ENCODE measurements around the gene VPS13D. TPM values are rescaled to one million over a fixed set of nuclear protein-coding genes. Genes with fewer than 3 reads are reported as not detected.

VPS13D gene
- total and polyA plus RNA-seq, 4 donors: 10.2 to 68.3 (median 12.6) TPM

DNA sequence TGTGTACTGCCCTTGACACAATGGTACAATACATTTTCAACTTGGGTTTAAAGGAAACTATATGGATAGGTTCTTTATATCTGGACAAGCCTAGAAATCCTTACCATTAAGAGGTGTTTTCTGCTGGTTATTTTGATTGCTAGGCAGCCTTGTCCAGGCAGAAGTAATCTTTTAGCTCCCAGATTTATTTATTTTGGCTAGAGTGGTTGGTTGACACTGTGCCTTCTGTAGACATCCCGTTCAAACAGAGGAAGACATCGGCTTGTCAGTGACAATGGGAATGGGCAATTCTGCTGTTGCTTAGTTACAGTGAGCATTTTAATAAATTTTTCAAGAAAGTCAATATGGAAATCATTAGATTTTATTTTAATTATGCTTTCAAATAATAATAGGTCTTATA is 138.8 kb downstream of the VPS13D start:
- Histone ChIP-seq H3K27me3 (ENCODE audit: control insufficient read depth in 4 of 4, insufficient read depth in 4 of 4, low read length in 3 of 4) (no peaks in the 10 kb centered on the region), H3K4me3 (ENCODE audit: low read depth in 1 of 3, low read length in 3 of 3) (no peak overlapping the region), H3K9ac (ENCODE audit: low read depth in 1 of 2, low read length in 2 of 2) (no peak overlapping the region), H3K36me3 (ENCODE audit: control insufficient read depth in 4 of 4, insufficient read depth in 3 of 4, low read depth in 1 of 4, low read length in 3 of 4) (peaks cover 0 to 13% (median 7%) of the 10 kb centered on the region in 4 donors), H3K27ac (ENCODE audit: low read depth in 1 of 2, low read length in 2 of 2) (no peak overlapping the region), H3K4me1 (ENCODE audit: control insufficient read depth in 4 of 4, insufficient read depth in 4 of 4, low read length in 3 of 4) (peaks cover 0 to 8% (median 2%) of the 10 kb centered on the region in 4 donors), H3K9me3 (ENCODE audit: control insufficient read depth in 4 of 4, low read length in 3 of 4) (no peaks in the 10 kb centered on the region)
- 25% methylated on average over 2 of the region's 2 CpGs for WGBS
- TF ChIP-seq SP1 (IDR thresholded peaks at IDR 0.05) (no peak), FOXA1 (IDR thresholded peaks at IDR 0.05) (peak; percentile 13), GABPA (IDR thresholded peaks at IDR 0.05 in 1 of 2, conservative IDR thresholded peaks at IDR 0.05 in 1 of 2) (no peak), REST (IDR thresholded peaks at IDR 0.05) (no peak), RXRA (IDR thresholded peaks at IDR 0.05) (peak in 1 of 2 donors; percentile 23), EGR1 (IDR thresholded peaks at IDR 0.05; ENCODE audit: low read depth in 2 of 2) (no peak), RAD21 (IDR thresholded peaks at IDR 0.05) (peak in 1 of 2 donors; percentile 31), YY1 (IDR thresholded peaks at IDR 0.05) (no peak), HNF4A (conservative IDR thresholded peaks at IDR 0.05) (peak; percentile 21 to 31), NR2F2 (IDR thresholded peaks at IDR 0.05) (no peak), HNF4G (IDR thresholded peaks at IDR 0.05) (no peak)
- TF ChIP-seq, protein P1, sequence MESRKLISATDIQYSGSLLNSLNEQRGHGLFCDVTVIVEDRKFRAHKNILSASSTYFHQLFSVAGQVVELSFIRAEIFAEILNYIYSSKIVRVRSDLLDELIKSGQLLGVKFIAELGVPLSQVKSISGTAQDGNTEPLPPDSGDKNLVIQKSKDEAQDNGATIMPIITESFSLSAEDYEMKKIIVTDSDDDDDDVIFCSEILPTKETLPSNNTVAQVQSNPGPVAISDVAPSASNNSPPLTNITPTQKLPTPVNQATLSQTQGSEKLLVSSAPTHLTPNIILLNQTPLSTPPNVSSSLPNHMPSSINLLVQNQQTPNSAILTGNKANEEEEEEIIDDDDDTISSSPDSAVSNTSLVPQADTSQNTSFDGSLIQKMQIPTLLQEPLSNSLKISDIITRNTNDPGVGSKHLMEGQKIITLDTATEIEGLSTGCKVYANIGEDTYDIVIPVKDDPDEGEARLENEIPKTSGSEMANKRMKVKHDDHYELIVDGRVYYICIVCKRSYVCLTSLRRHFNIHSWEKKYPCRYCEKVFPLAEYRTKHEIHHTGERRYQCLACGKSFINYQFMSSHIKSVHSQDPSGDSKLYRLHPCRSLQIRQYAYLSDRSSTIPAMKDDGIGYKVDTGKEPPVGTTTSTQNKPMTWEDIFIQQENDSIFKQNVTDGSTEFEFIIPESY (IDR thresholded peaks at IDR 0.05): no peak
- TF ChIP-seq, protein P2, sequence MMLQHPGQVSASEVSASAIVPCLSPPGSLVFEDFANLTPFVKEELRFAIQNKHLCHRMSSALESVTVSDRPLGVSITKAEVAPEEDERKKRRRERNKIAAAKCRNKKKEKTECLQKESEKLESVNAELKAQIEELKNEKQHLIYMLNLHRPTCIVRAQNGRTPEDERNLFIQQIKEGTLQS (IDR thresholded peaks at IDR 0.05): no peak
- TF ChIP-seq, protein P3, sequence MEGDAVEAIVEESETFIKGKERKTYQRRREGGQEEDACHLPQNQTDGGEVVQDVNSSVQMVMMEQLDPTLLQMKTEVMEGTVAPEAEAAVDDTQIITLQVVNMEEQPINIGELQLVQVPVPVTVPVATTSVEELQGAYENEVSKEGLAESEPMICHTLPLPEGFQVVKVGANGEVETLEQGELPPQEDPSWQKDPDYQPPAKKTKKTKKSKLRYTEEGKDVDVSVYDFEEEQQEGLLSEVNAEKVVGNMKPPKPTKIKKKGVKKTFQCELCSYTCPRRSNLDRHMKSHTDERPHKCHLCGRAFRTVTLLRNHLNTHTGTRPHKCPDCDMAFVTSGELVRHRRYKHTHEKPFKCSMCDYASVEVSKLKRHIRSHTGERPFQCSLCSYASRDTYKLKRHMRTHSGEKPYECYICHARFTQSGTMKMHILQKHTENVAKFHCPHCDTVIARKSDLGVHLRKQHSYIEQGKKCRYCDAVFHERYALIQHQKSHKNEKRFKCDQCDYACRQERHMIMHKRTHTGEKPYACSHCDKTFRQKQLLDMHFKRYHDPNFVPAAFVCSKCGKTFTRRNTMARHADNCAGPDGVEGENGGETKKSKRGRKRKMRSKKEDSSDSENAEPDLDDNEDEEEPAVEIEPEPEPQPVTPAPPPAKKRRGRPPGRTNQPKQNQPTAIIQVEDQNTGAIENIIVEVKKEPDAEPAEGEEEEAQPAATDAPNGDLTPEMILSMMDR (IDR thresholded peaks at IDR 0.05; ENCODE audit: low read depth, low read length, missing input control): no peak
- TF ChIP-seq, protein P4, sequence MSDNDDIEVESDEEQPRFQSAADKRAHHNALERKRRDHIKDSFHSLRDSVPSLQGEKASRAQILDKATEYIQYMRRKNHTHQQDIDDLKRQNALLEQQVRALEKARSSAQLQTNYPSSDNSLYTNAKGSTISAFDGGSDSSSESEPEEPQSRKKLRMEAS (IDR thresholded peaks at IDR 0.05): no peak
- DNase-seq (ENCODE audit: low spot score): no peak

- H3K27ac ChIP-seq (ENCODE audit: low read depth in 1 of 2, low read length in 2 of 2): no peak overlapping the region
- peaks cover under 1 to 15% (median 8%) of the 10 kb centered on the region in 4 donors for H3K36me3 ChIP-seq (ENCODE audit: control insufficient read depth in 4 of 4, insufficient read depth in 3 of 4, low read depth in 1 of 4, low read length in 3 of 4)
- WGBS: 96% methylated on average over 6 of the region's 6 CpGs
- peaks cover 0 to 8% (median 2%) of the 10 kb centered on the region in 4 donors for H3K4me1 ChIP-seq (ENCODE audit: control insufficient read depth in 4 of 4, insufficient read depth in 4 of 4, low read length in 3 of 4)
- no peak overlapping the region for H3K9ac ChIP-seq (ENCODE audit: low read depth in 1 of 2, low read length in 2 of 2)
- H3K4me3 ChIP-seq (ENCODE audit: low read depth in 1 of 3, low read length in 3 of 3): no peak overlapping the region
- H3K27me3 ChIP-seq (ENCODE audit: control insufficient read depth in 4 of 4, insufficient read depth in 4 of 4, low read length in 3 of 4): no peaks in the 10 kb centered on the region
- DNase-seq (ENCODE audit: low spot score): no peak
- H3K9me3 ChIP-seq (ENCODE audit: control insufficient read depth in 4 of 4, low read length in 3 of 4): no peaks in the 10 kb centered on the region
- TF ChIP-seq YY1 (IDR thresholded peaks at IDR 0.05): no peak
- TF ChIP-seq, protein P4 (IDR thresholded peaks at IDR 0.05): no peak
- no peak for TF ChIP-seq FOXA2 (IDR thresholded peaks at IDR 0.05)
- TF ChIP-seq, protein P2 (IDR thresholded peaks at IDR 0.05): no peak
- no peak for TF ChIP-seq SP1 (IDR thresholded peaks at IDR 0.05)
- no peak for TF ChIP-seq TAF1 (conservative IDR thresholded peaks at IDR 0.05)
- no peak for TF ChIP-seq HNF4A (conservative IDR thresholded peaks at IDR 0.05)
- TF ChIP-seq HNF4G (IDR thresholded peaks at IDR 0.05): no peak
- TF ChIP-seq NR2F2 (IDR thresholded peaks at IDR 0.05): no peak
- TF ChIP-seq, protein P3 (IDR thresholded peaks at IDR 0.05; ENCODE audit: low read depth, low read length, missing input control): no peak
- no peak for TF ChIP-seq FOXA1 (IDR thresholded peaks at IDR 0.05)
- no peak for TF ChIP-seq GABPA (IDR thresholded peaks at IDR 0.05 in 1 of 2, conservative IDR thresholded peaks at IDR 0.05 in 1 of 2)
Observed at GRCh38 chr1:12369258-12369657, 139.4 kb downstream of the VPS13D start.

Measured in liver (tissue), 9 donors.